Panc1 (cell line): ENCODE results near the gene LMBRD2. TPM values are rescaled to one million over a fixed set of nuclear protein-coding genes. Genes with fewer than 3 reads are reported as not detected.

ENCODE experiments used
- ATAC-seq: fragments of 200-7000 bp; cut with Tn5 transposase; 2 replicates; pipeline ENCODE4 v1.9.1; 2020; ENCODE audit warnings: mild to moderate bottlenecking, moderate library complexity
- BruUV-seq: library from RNA; stranded (reverse); fragments of 400-500 nt; replicated peaks from 2 replicates; lab custom pipeline; 2021; lab: Mats Ljungman, UMichigan
- CTCF ChIA-PET: fragments of 300-600 bp; sonication (Branson Sonifier 250); formaldehyde crosslinking; loops from one replicate; lab custom pipeline; 2022; ENCODE audit warnings: antibody characterized with exemption; lab: Charles Lee
- POLR2A ChIA-PET: fragments of 300-600 bp; sonication (Branson Sonifier 250); formaldehyde crosslinking; loops from one replicate; lab custom pipeline; 2022; ENCODE audit warnings: antibody characterized with exemption; lab: Charles Lee
- DNase-seq: peaks from one replicate; pipeline ENCODE4 v3.0.0-alpha.2; 2010; ENCODE audit warnings: low read depth, low spot score
- H3K27ac ChIP-seq: 2 replicates; pipeline ENCODE4 v1.5.1; 2011; ENCODE audit warnings: mild to moderate bottlenecking, low read length, inconsistent platforms
- H3K27me3 ChIP-seq: fragments of 200-500 bp; sonication (Bioruptor generic); 2 replicates; pipeline ENCODE4 v1.6.0; 2014; ENCODE audit warnings: low read length, inconsistent platforms; ENCODE audit not compliant: control insufficient read depth, insufficient read depth
- H3K36me3 ChIP-seq: fragments of 200-500 bp; sonication (Bioruptor generic); 2 replicates; pipeline ENCODE4 v1.5.1; 2014; ENCODE audit warnings: inconsistent platforms, mild to moderate bottlenecking, low read length, moderate library complexity; ENCODE audit not compliant: control insufficient read depth, insufficient read depth
- H3K4me1 ChIP-seq: 2 replicates; pipeline ENCODE4 v1.5.1; 2011; ENCODE audit warnings: inconsistent platforms, mild to moderate bottlenecking, low read length, moderate library complexity; ENCODE audit not compliant: control insufficient read depth, insufficient read depth
- H3K4me3 ChIP-seq, 2 experiments: 2 replicates each; pipeline ENCODE4 v1.5.1; 2011 to 2012; ENCODE audit warnings: low read depth in 2 of 2, low read length in 2 of 2, mild to moderate bottlenecking in 2 of 2, inconsistent platforms in 1 of 2, moderate library complexity in 1 of 2
- H3K9me3 ChIP-seq: fragments of 200-500 bp; sonication (Bioruptor generic); 2 replicates; pipeline ENCODE4 v1.5.1; 2014; ENCODE audit warnings: low read depth, mild to moderate bottlenecking, inconsistent platforms, low read length, moderate library complexity; ENCODE audit not compliant: control insufficient read depth, insufficient read depth
- POLR2AphosphoS5 ChIP-seq: IDR thresholded peaks from 2 replicates; pipeline ENCODE4 v1.6.1; 2012; ENCODE audit warnings: mild to moderate bottlenecking, low read depth, low read length, moderate library complexity
- SIN3A ChIP-seq: IDR thresholded peaks from 2 replicates; pipeline ENCODE4 v1.6.1; 2012; ENCODE audit warnings: low read depth, mild to moderate bottlenecking, low read length, moderate library complexity, borderline replicate concordance; ENCODE audit not compliant: insufficient read depth
- TCF7L2 ChIP-seq: IDR thresholded peaks from 2 replicates; pipeline ENCODE4 v1.6.1; 2011; ENCODE audit warnings: mild to moderate bottlenecking, low read depth, low read length, inconsistent platforms
- in situ Hi-C: cut with HindIII; loops from 2 replicates; pipeline ENCODE4 v1.10.0; 2016; ENCODE audit warnings: low sequenced_read_pairs, low pct_unique_long_range_greater_than_20kb
- intact Hi-C: fragments of 100-400 bp; cut with micrococcal nuclease; formaldehyde crosslinking; loops from one replicate; pipeline ENCODE4 v1.10.0; 2022; ENCODE audit not compliant: unreplicated experiment
- total RNA-seq: library from RNA; stranded (reverse); gene quantifications from one replicate; pipeline ENCODE4 v1.2.1, GENCODE V29; 2021; ENCODE audit not compliant: unreplicated experiment
- TF ChIP-seq, protein P1 (sequence below): fragments of 450-650 bp; IDR thresholded peaks from 2 replicates; pipeline ENCODE4 v1.5.1; 2017; ENCODE audit warnings: mild to moderate bottlenecking
- TF ChIP-seq, protein P2 (sequence below), 2 experiments: IDR thresholded peaks; 2 replicates each; pipeline ENCODE4 v1.6.1; 2011 to 2012; ENCODE audit warnings: low read depth in 2 of 2, control low read depth in 1 of 2, low read length in 1 of 2, mild to moderate bottlenecking in 1 of 2, moderate library complexity in 1 of 2; ENCODE audit not compliant: insufficient read depth in 1 of 2

The LMBRD2 gene
- total RNA-seq, 1 experiment from 2014 or later = 7.1 TPM

DNA sequence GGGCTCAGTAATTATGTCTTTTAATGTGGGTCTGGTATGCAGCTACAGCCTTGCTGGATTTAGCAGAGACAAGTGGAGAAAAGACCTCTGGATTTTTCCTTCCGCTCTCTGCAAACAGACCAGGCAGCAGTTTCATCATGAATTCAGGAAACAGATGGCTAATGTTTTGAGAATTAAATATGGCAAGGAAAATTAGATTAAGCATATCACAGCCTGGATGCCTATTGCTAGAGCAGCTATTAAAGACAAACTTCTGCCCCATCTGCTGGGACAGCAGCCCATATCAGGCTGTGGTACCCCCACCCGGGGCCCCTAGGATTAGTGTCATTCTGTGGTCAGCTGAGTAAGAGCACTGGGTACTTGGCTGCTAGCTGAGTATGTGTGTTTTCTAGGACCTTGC lies 6.5 kb upstream of the LMBRD2 start:
- Histone ChIP-seq H3K36me3 (peaks cover 7% of the 10 kb centered on the region), H3K27me3 (no peaks in the 10 kb centered on the region), H3K9me3 (no peaks in the 10 kb centered on the region), H3K27ac (no peak overlapping the region), H3K4me3 (no peak overlapping the region), H3K4me1 (peaks cover 6% of the 10 kb centered on the region; the same call in 1 of the 2 replicates)
- DNase-seq (no peak), ATAC-seq (no peak)
- TF ChIP-seq, protein P1, sequence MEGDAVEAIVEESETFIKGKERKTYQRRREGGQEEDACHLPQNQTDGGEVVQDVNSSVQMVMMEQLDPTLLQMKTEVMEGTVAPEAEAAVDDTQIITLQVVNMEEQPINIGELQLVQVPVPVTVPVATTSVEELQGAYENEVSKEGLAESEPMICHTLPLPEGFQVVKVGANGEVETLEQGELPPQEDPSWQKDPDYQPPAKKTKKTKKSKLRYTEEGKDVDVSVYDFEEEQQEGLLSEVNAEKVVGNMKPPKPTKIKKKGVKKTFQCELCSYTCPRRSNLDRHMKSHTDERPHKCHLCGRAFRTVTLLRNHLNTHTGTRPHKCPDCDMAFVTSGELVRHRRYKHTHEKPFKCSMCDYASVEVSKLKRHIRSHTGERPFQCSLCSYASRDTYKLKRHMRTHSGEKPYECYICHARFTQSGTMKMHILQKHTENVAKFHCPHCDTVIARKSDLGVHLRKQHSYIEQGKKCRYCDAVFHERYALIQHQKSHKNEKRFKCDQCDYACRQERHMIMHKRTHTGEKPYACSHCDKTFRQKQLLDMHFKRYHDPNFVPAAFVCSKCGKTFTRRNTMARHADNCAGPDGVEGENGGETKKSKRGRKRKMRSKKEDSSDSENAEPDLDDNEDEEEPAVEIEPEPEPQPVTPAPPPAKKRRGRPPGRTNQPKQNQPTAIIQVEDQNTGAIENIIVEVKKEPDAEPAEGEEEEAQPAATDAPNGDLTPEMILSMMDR = no peak
- TF ChIP-seq TCF7L2 (no peak), SIN3A (no peak), POLR2AphosphoS5 (no peak)
- TF ChIP-seq, protein P2, sequence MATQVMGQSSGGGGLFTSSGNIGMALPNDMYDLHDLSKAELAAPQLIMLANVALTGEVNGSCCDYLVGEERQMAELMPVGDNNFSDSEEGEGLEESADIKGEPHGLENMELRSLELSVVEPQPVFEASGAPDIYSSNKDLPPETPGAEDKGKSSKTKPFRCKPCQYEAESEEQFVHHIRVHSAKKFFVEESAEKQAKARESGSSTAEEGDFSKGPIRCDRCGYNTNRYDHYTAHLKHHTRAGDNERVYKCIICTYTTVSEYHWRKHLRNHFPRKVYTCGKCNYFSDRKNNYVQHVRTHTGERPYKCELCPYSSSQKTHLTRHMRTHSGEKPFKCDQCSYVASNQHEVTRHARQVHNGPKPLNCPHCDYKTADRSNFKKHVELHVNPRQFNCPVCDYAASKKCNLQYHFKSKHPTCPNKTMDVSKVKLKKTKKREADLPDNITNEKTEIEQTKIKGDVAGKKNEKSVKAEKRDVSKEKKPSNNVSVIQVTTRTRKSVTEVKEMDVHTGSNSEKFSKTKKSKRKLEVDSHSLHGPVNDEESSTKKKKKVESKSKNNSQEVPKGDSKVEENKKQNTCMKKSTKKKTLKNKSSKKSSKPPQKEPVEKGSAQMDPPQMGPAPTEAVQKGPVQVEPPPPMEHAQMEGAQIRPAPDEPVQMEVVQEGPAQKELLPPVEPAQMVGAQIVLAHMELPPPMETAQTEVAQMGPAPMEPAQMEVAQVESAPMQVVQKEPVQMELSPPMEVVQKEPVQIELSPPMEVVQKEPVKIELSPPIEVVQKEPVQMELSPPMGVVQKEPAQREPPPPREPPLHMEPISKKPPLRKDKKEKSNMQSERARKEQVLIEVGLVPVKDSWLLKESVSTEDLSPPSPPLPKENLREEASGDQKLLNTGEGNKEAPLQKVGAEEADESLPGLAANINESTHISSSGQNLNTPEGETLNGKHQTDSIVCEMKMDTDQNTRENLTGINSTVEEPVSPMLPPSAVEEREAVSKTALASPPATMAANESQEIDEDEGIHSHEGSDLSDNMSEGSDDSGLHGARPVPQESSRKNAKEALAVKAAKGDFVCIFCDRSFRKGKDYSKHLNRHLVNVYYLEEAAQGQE (IDR thresholded peaks at IDR 0.05; ENCODE audit: insufficient read depth in 1 of 2, low read depth in 2 of 2, low read length in 1 of 2) = no peak
- in situ Hi-C loops (no loop called here), intact Hi-C loops (no loop called here)
- ChIA-PET CTCF (no interaction called here), POLR2A (no interaction called here)
- BruUV-seq = no TSS peak

DNA sequence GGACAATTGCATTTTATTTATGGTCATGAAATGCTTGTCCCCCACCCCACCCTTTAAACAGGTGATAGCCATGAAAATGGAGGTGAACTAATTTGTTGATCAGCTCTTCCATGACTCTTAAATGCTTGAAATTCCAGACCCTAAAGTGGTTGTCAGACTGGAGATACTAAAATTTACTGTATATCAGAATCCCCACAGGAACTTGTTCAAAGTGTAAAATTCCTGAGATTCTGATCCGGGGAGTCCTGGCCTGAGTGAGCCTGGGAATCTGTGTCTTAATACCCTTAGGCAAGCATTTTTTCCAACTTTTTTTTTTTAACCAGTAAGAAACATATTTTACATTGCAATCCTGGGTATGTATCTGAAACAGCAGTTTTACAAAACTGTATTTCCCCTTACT lies 4.9 kb upstream of the LMBRD2 start:
- Histone ChIP-seq H3K9me3 (no peaks in the 10 kb centered on the region), H3K36me3 (peaks cover 11% of the 10 kb centered on the region), H3K4me3 (no peak overlapping the region), H3K4me1 (peaks cover 10% of the 10 kb centered on the region; the same call in 1 of the 2 replicates), H3K27ac (no peak overlapping the region), H3K27me3 (no peaks in the 10 kb centered on the region)
- no peak for DNase-seq
- intact Hi-C loops = no loop called here
- ChIA-PET CTCF (no interaction called here), POLR2A (no interaction called here)
- no peak for ATAC-seq
- no peak for TF ChIP-seq TCF7L2
- TF ChIP-seq POLR2AphosphoS5 = no peak
- TF ChIP-seq, protein P1 = no peak
- no peak for TF ChIP-seq SIN3A
- TF ChIP-seq, protein P2 (IDR thresholded peaks at IDR 0.05; ENCODE audit: insufficient read depth in 1 of 2, low read depth in 2 of 2, low read length in 1 of 2) = no peak
- BruUV-seq = no TSS peak
- in situ Hi-C loops = no loop called here
